GM12878 (cell line): ENCODE measurements around the gene METTL16. TPM values are rescaled to one million over a fixed set of nuclear protein-coding genes. Genes with fewer than 3 reads are reported as not detected.

Experiments
- ATAC-seq: fragments of 200-7000 bp; cut with Tn5 transposase; 3 replicates; pipeline ENCODE4 v1.9.1; 2020; ENCODE audit warnings: mild to moderate bottlenecking, moderate library complexity
- BruUV-seq: library from RNA; stranded (reverse); fragments of 400-500 nt; replicated peaks from 2 replicates; lab custom pipeline; 2021; lab: Mats Ljungman, UMichigan
- CTCF ChIA-PET: fragments of 300-600 bp; sonication (Branson Sonifier 250); formaldehyde crosslinking; extraction: SDS; loops from one replicate; lab custom pipeline; 2021; ENCODE audit warnings: inconsistent platforms; lab: Yijun Ruan, JAX
- POLR2A ChIA-PET: fragments of 350-600 bp; formaldehyde crosslinking; extraction: SDS; loops from one replicate; lab custom pipeline; 2021; ENCODE audit warnings: inconsistent platforms; lab: Charles Lee
- RAD21 ChIA-PET: fragments of 300-600 bp; sonication (Branson Sonifier 250); formaldehyde crosslinking; loops from one replicate; lab custom pipeline; 2023; ENCODE audit warnings: antibody characterized with exemption; ENCODE audit not compliant: unreplicated experiment; lab: Charles Lee
- SMC1A ChIA-PET: fragments of 300-600 bp; sonication (Branson Sonifier 250); formaldehyde crosslinking; loops from one replicate; lab custom pipeline; 2023; ENCODE audit not compliant: unreplicated experiment, uncharacterized antibody; lab: Charles Lee
- DNase-seq: peaks from one replicate; pipeline ENCODE4 v3.0.0-alpha.2; 2011; ENCODE audit warnings: low read depth, low spot score
- FAIRE-seq: peaks from 3 replicates; lab custom pipeline; 2011; peaks lifted over from hg19 to GRCh38; lab: Jason Lieb, UNC
- H2AFZ ChIP-seq: 2 replicates; pipeline ENCODE4 v1.6.0; 2011; ENCODE audit warnings: low read depth, low read length, control low read depth; ENCODE audit not compliant: control insufficient read depth
- H3K27ac ChIP-seq: 2 replicates; pipeline ENCODE4 v1.5.1; 2011; ENCODE audit warnings: control low read depth; ENCODE audit not compliant: control insufficient read depth, insufficient read depth
- H3K27me3 ChIP-seq, 2 experiments: replicated peaks in 1 of 2; 2 replicates each; pipeline versions ENCODE4 v1.6.0 to v1.6.1; 2011; ENCODE audit warnings: low read length in 1 of 2; ENCODE audit not compliant: control insufficient read depth in 2 of 2, insufficient read depth in 2 of 2
- H3K36me3 ChIP-seq, 2 experiments: 2 replicates each; pipeline ENCODE4 v1.5.1; 2011; ENCODE audit warnings: low read length in 1 of 2; ENCODE audit not compliant: control insufficient read depth in 2 of 2, insufficient read depth in 2 of 2
- H3K4me1 ChIP-seq: 2 replicates; pipeline ENCODE4 v1.6.1; 2011; ENCODE audit warnings: mild to moderate bottlenecking, low read length, moderate library complexity, mixed read lengths; ENCODE audit not compliant: control insufficient read depth, insufficient read depth
- H3K4me2 ChIP-seq: 2 replicates; pipeline ENCODE4 v1.6.0; 2011; ENCODE audit warnings: control low read depth; ENCODE audit not compliant: control insufficient read depth, insufficient read depth
- H3K4me3 ChIP-seq: fragments of 200-600 bp; sonication (generic); 2 replicates; pipeline ENCODE4 v1.5.1; 2016
- H3K79me2 ChIP-seq: 2 replicates; pipeline ENCODE4 v1.6.0; 2011; ENCODE audit warnings: low read length; ENCODE audit not compliant: control insufficient read depth, insufficient read depth
- H3K9ac ChIP-seq: 2 replicates; pipeline ENCODE4 v1.8.0; 2011; ENCODE audit warnings: low read length, control low read depth, mixed read lengths; ENCODE audit not compliant: control insufficient read depth, insufficient read depth
- H3K9me3 ChIP-seq: replicated peaks from 3 replicates; pipeline ENCODE4 v1.5.1; 2011; ENCODE audit warnings: mild to moderate bottlenecking, low read length; ENCODE audit not compliant: control insufficient read depth, insufficient read depth
- H4K20me1 ChIP-seq: 2 replicates; pipeline ENCODE4 v1.6.0; 2011; ENCODE audit not compliant: control insufficient read depth, insufficient read depth
- BCL11A ChIP-seq: IDR thresholded peaks from 2 replicates; pipeline ENCODE4 v1.6.1; 2011; ENCODE audit warnings: low read depth, low read length
- CBX3 ChIP-seq: fragments of 200-600 bp; sonication (generic); IDR thresholded peaks from 2 replicates; pipeline ENCODE4 v1.6.1; 2016; ENCODE audit warnings: low read depth, borderline replicate concordance
- CHD4 ChIP-seq: fragments of 200-600 bp; sonication (generic); IDR thresholded peaks from 2 replicates; pipeline ENCODE4 v1.6.1; 2016; ENCODE audit warnings: mild to moderate bottlenecking
- ETV6 ChIP-seq, 2 experiments: fragments of 450-650 bp in 1 of 2; IDR thresholded peaks in 1 of 2; conservative IDR thresholded peaks in 1 of 2; 2 replicates each; pipeline ENCODE4 v1.6.1; 2014; ENCODE audit warnings: antibody characterized with exemption in 1 of 2, borderline replicate concordance in 1 of 2, low read depth in 1 of 2, mild to moderate bottlenecking in 1 of 2, moderate library complexity in 1 of 2
- GABPA ChIP-seq: IDR thresholded peaks from 2 replicates; pipeline ENCODE4 v1.6.1; 2014; ENCODE audit warnings: antibody characterized with exemption, low read depth, mild to moderate bottlenecking, inconsistent platforms
- IRF5 ChIP-seq: fragments of 450-650 bp; IDR thresholded peaks from 2 replicates; pipeline ENCODE4 v1.6.1; 2017; ENCODE audit warnings: borderline replicate concordance
- MEF2A ChIP-seq: IDR thresholded peaks from 2 replicates; pipeline ENCODE4 v1.6.1; 2011; ENCODE audit warnings: low read depth, mild to moderate bottlenecking, low read length, moderate library complexity; ENCODE audit not compliant: insufficient read depth
- MXI1 ChIP-seq: fragments of 150-350 bp; IDR thresholded peaks from 2 replicates; pipeline ENCODE4 v1.6.1; 2011; ENCODE audit warnings: low read depth, mild to moderate bottlenecking, inconsistent platforms, low read length, improper control_type of control experiment
- NFYB ChIP-seq: IDR thresholded peaks from 2 replicates; pipeline ENCODE4 v1.6.1; 2011; ENCODE audit warnings: low read depth, mild to moderate bottlenecking, low read length, improper control_type of control experiment, moderate library complexity; ENCODE audit not compliant: insufficient read depth
- POLR2AphosphoS2 ChIP-seq: IDR thresholded peaks from 2 replicates; pipeline ENCODE4 v1.6.1; 2011; ENCODE audit warnings: low read depth, mild to moderate bottlenecking, low read length, improper control_type of control experiment, moderate library complexity
- POLR2AphosphoS5 ChIP-seq: IDR thresholded peaks from 2 replicates; pipeline ENCODE4 v1.6.1; 2011; ENCODE audit warnings: mild to moderate bottlenecking, low read length, inconsistent platforms
- RELA ChIP-seq: fragments of 450-650 bp; IDR thresholded peaks from 2 replicates; pipeline ENCODE4 v1.8.0; 2014; ENCODE audit warnings: borderline replicate concordance; ENCODE audit not compliant: partially characterized antibody
- SIX5 ChIP-seq: IDR thresholded peaks from 2 replicates; pipeline ENCODE4 v1.6.1; 2011; ENCODE audit warnings: mild to moderate bottlenecking, low read depth, low read length, moderate library complexity; ENCODE audit not compliant: severe bottlenecking
- USF1 ChIP-seq: IDR thresholded peaks from 2 replicates; pipeline ENCODE4 v1.6.1; 2011; ENCODE audit warnings: borderline replicate concordance, low read depth, mild to moderate bottlenecking, moderate library complexity, mixed read lengths, low read length; ENCODE audit not compliant: insufficient read depth; ENCODE audit errors: extremely low read length
- ZNF24 ChIP-seq: fragments of 450-650 bp; IDR thresholded peaks from 2 replicates; pipeline ENCODE4 v1.6.1; 2017; ENCODE audit warnings: antibody characterized with exemption, mild to moderate bottlenecking
- ZNF592 ChIP-seq: fragments of 450-650 bp; IDR thresholded peaks from 2 replicates; pipeline ENCODE4 v1.6.1; 2017; ENCODE audit warnings: mild to moderate bottlenecking, moderate library complexity
- ZZZ3 ChIP-seq: IDR thresholded peaks from 2 replicates; pipeline ENCODE4 v1.6.1; 2011; ENCODE audit warnings: low read depth; ENCODE audit not compliant: control insufficient read depth, insufficient read length
- WGBS: methylation state at CpG from one replicate; pipeline ENCODE4 v1.1.6; 2016; ENCODE audit warnings: low lambda C conversion rate; ENCODE audit not compliant: insufficient replicate concordance, insufficient coverage; ENCODE audit errors: missing lambda C conversion rate; 5-methylcytosine and 5-hydroxymethylcytosine counted together
- in situ Hi-C: fragments of 300-500 bp; cut with MboI; formaldehyde crosslinking; loops from 9 replicates; pipeline ENCODE4 v1.14.3; 2018; ENCODE audit warnings: mixed read lengths
- intact Hi-C: fragments of 100-400 bp; cut with micrococcal nuclease; formaldehyde crosslinking; loops from one replicate; pipeline ENCODE4 v1.14.2; 2022; ENCODE audit not compliant: unreplicated experiment
- polyA plus RNA-seq, 11 experiments: library from polyadenylated mRNA; depleted of rRNA in 4 of 11; unstranded in 6 of 11; stranded (reverse) in 5 of 11; fragments of >200 nt; fragmentation: Nextera tagmentation in 4 of 11; fragmentation: Illumina TruSeq in 1 of 11; extraction: Ambion mirVana in 4 of 11; extraction: Trizol in 1 of 11; gene quantifications; 1 replicate in 1 of 11; 2 replicates in 10 of 11; pipeline versions ENCODE4 v1.2.1 to v1.2.3, GENCODE V29; 2011 to 2016; ENCODE audit warnings: inconsistent platforms in 2 of 11, missing spikeins in 2 of 11, low read depth in 1 of 11
- total RNA-seq, 4 experiments: library from RNA; depleted of rRNA in 3 of 4; stranded (reverse); fragments of >200 nt in 3 of 4; fragmentation: Illumina TruSeq in 1 of 4; extraction: Trizol in 1 of 4; gene quantifications; 2 replicates each; pipeline versions ENCODE4 v1.2.1 to v1.2.3, GENCODE V29; 2013 to 2021

The METTL16 gene
- total and polyA plus RNA-seq, 10 of the 15 experiments (the other 5 are each of a cell fraction or from before 2014, with no cell fraction given) = 15.6 to 34.3 (median 23.7) TPM

- no peak overlapping the region for H3K4me2 ChIP-seq
- H3K36me3 ChIP-seq = peaks cover 0 to 3% of the 10 kb centered on the region in 2 experiments; a peak in 2 of 4 replicates
- ChIA-PET RAD21 (no interaction called here), POLR2A (interaction anchor here (0.6 kb wide), 1 partner anchor 12 kb away, joined by 4 read pairs; no protein-coding TSS in a partner anchor), CTCF (interaction anchor here (0.9 to 2.2 kb wide), 2 partner anchors 11 to 44 kb away, joined by 3 to 5 read pairs; no protein-coding TSS in a partner anchor), SMC1A (interaction anchor here (0.6 to 1.7 kb wide), 3 partner anchors 11 to 44 kb away, joined by 3 to 5 read pairs (median 3); no protein-coding TSS in a partner anchor)
- H3K27me3 ChIP-seq = no peaks in the 10 kb centered on the region
- no peak for ATAC-seq
- H3K4me1 ChIP-seq = no peaks in the 10 kb centered on the region
- in situ Hi-C loops = no loop called here
- H2AFZ ChIP-seq = no peak overlapping the region
- H3K27ac ChIP-seq = no peak overlapping the region
- H3K79me2 ChIP-seq = no peaks in the 10 kb centered on the region
- no peak overlapping the region for H3K4me3 ChIP-seq
- H3K9me3 ChIP-seq = no peaks in the 10 kb centered on the region
- H3K9ac ChIP-seq = no peak overlapping the region
- intact Hi-C loops = no loop called here
- WGBS = 84% methylated on average over 2 of the region's 2 CpGs
- no peak for FAIRE-seq
- no peak for DNase-seq
- no TSS peak for BruUV-seq
- no peaks in the 10 kb centered on the region for H4K20me1 ChIP-seq
- TF ChIP-seq GABPA (no peak), MEF2A (no peak), ETV6 (conservative IDR thresholded peaks at IDR 0.05 in 1 of 2, IDR thresholded peaks at IDR 0.05 in 1 of 2; ENCODE audit: borderline replicate concordance in 1 of 2, low read depth in 1 of 2) (no peak), ZNF24 (no peak), POLR2AphosphoS2 (no peak), RELA (no peak), NFYB (no peak), ZNF592 (no peak), CBX3 (no peak), USF1 (no peak), BCL11A (no peak), CHD4 (no peak), ZZZ3 (no peak), IRF5 (no peak), MXI1 (no peak), POLR2AphosphoS5 (no peak), SIX5 (no peak)
Measured at GRCh38 chr17:2427215-2427614, 84.5 kb downstream of the METTL16 start.
